Measurements from ENCODE around the gene SF1. TPM values are rescaled to one million over a fixed set of nuclear protein-coding genes. Genes with fewer than 3 reads are reported as not detected.
A peak's percentile ranks its signal among the peaks of the same experiment; 100 is the strongest.

The SF1 gene
- total RNA-seq, 1 experiment from 2014 or later: 386 TPM

GRCh38 chr11:64803158-64803845 lies 25.0 kb upstream of the SF1 start, which contains the start of gene MAP4K2:
Gene MAP4K2 (minus strand): TSS chr11:64803214. CDS start chr11:64803149, 65 bp downstream.
- Mint-ChIP-seq H3K4me1 (ENCODE audit: low read depth, unreplicated experiment) (peaks cover 9% of the 10 kb centered on the region), H3K4me3 (ENCODE audit: unreplicated experiment) (peak within 1 kb of the TSS; percentile 87), H3K27me3 (ENCODE audit: insufficient read depth, unreplicated experiment) (no peaks in the 10 kb centered on the region), H3K36me3 (ENCODE audit: insufficient read depth, unreplicated experiment) (peaks cover 16% of the 10 kb centered on the region), H3K27ac (ENCODE audit: unreplicated experiment) (peak within 1 kb of the TSS; percentile 76), H3K9me3 (ENCODE audit: unreplicated experiment) (no peaks in the 10 kb centered on the region)
- POLR2A ChIA-PET: interaction anchor here (0.5 to 1.9 kb wide), 3 partner anchors 25 to 207 kb away, joined by 3 to 18 read pairs (median 7); partner anchors contain the start of gene SF1
- intact Hi-C loops (cut with micrococcal nuclease; ENCODE audit: unreplicated experiment): loop anchor here (2.0 to 5.0 kb wide), 3 partner anchors 25 to 89 kb away; partner anchors contain the start of genes CDC42BPG and SF1
- Histone ChIP-seq H3K36me3 (ENCODE audit: control insufficient read depth, insufficient read depth, low read length) (peaks cover 2% of the 10 kb centered on the region; the same call in 1 of the 2 replicates), H3K27me3 (replicated peaks; ENCODE audit: control insufficient read depth, insufficient read depth, low read length) (no peaks in the 10 kb centered on the region), H3K4me1 (peaks cover 20% of the 10 kb centered on the region), H3K9me3 (no peaks in the 10 kb centered on the region), H3K4me3 (ENCODE audit: low read depth, low read length) (peak within 1 kb of the TSS; percentile 75)
- CTCF ChIA-PET: interaction anchor here (0.5 to 1.0 kb wide), 7 partner anchors 15 to 1583 kb away, joined by 3 to 8 read pairs (median 3); partner anchors contain the start of genes CDC42BPG and SF1
- BruUV-seq (replicated peaks): no TSS peak
- TF ChIP-seq CTCF (IDR thresholded peaks at IDR 0.05; ENCODE audit: insufficient read depth in 1 of 2, low read depth in 1 of 2, low read length in 1 of 2, severe bottlenecking in 1 of 2, unreplicated experiment in 1 of 2): peak; percentile 17 to 42
- DNase-seq: peak; percentile 92 to 96

- Mint-ChIP-seq H3K4me3 (ENCODE audit: unreplicated experiment) (peak overlapping the region; percentile 87), H3K27ac (ENCODE audit: unreplicated experiment) (no peak overlapping the region), H3K27me3 (ENCODE audit: insufficient read depth, unreplicated experiment) (no peaks in the 10 kb centered on the region), H3K4me1 (ENCODE audit: low read depth, unreplicated experiment) (peaks cover 9% of the 10 kb centered on the region), H3K36me3 (ENCODE audit: insufficient read depth, unreplicated experiment) (peaks cover 16% of the 10 kb centered on the region), H3K9me3 (ENCODE audit: unreplicated experiment) (no peaks in the 10 kb centered on the region)
- no peak for TF ChIP-seq CTCF (IDR thresholded peaks at IDR 0.05; ENCODE audit: insufficient read depth in 1 of 2, low read depth in 1 of 2, low read length in 1 of 2, severe bottlenecking in 1 of 2, unreplicated experiment in 1 of 2)
- ChIA-PET CTCF (interaction anchor here (0.5 to 1.0 kb wide), 3 partner anchors 15 to 1584 kb away, joined by 3 read pairs; partner anchors contain the start of gene SF1), POLR2A (interaction anchor here (0.5 to 1.9 kb wide), 4 partner anchors 24 to 207 kb away, joined by 3 to 18 read pairs (median 8); partner anchors contain the start of gene SF1)
- Histone ChIP-seq H3K36me3 (ENCODE audit: control insufficient read depth, insufficient read depth, low read length) (peaks cover 2% of the 10 kb centered on the region; the same call in 1 of the 2 replicates), H3K4me1 (peaks cover 20% of the 10 kb centered on the region), H3K4me3 (ENCODE audit: low read depth, low read length) (peak overlapping the region; percentile 75), H3K9me3 (no peaks in the 10 kb centered on the region), H3K27me3 (replicated peaks; ENCODE audit: control insufficient read depth, insufficient read depth, low read length) (no peaks in the 10 kb centered on the region)
- no peak for DNase-seq
- intact Hi-C loops (cut with micrococcal nuclease; ENCODE audit: unreplicated experiment): loop anchor here (2.0 to 5.0 kb wide), 3 partner anchors 24 to 90 kb away; partner anchors contain the start of genes CDC42BPG and SF1
- no TSS peak for BruUV-seq (replicated peaks)
Observed at GRCh38 chr11:64802370-64803157, 24.2 kb upstream of the SF1 start.
